Esophagus squamous epithelium (tissue), 4 donors: ENCODE data around the gene INSYN2B.

Source experiments
- POLR2A ChIP-seq, 4 donors: fragments of 450-650 bp; IDR thresholded peaks; one replicate each; pipeline ENCODE4 v1.6.1; 2017; ENCODE audit warnings: antibody characterized with exemption in 4 of 4, mild to moderate bottlenecking in 4 of 4, moderate library complexity in 3 of 4
- TF ChIP-seq, protein P1 (sequence below), 6 experiments: fragments of 450-650 bp in 4 of 6; fragments of 200-600 bp in 2 of 6; sonication (generic) in 2 of 6; IDR thresholded peaks; one replicate each; pipeline ENCODE4 v1.5.1; 2016 to 2019; ENCODE audit warnings: antibody characterized with exemption in 6 of 6, mild to moderate bottlenecking in 4 of 6, moderate library complexity in 4 of 6

DNA sequence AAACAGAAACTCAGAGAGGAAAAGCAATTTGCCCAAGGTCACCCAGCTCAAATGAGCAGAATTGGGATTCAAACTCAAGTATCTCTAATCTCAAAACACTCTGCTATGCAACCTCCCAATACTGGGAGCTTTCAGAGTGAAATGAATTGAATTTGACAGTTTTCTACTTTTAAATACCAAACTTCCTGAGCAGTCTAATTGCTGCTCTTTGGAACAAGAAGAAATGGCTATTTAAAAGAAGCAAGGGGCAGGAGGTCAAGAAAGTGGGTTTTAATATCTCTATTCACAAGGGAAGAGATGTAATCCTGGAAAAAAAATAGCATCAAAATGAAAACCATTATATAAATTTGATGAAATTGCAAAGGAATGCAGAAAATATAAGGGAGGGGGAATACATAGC lies 142.6 kb downstream of the INSYN2B start:
- TF ChIP-seq, protein P1, sequence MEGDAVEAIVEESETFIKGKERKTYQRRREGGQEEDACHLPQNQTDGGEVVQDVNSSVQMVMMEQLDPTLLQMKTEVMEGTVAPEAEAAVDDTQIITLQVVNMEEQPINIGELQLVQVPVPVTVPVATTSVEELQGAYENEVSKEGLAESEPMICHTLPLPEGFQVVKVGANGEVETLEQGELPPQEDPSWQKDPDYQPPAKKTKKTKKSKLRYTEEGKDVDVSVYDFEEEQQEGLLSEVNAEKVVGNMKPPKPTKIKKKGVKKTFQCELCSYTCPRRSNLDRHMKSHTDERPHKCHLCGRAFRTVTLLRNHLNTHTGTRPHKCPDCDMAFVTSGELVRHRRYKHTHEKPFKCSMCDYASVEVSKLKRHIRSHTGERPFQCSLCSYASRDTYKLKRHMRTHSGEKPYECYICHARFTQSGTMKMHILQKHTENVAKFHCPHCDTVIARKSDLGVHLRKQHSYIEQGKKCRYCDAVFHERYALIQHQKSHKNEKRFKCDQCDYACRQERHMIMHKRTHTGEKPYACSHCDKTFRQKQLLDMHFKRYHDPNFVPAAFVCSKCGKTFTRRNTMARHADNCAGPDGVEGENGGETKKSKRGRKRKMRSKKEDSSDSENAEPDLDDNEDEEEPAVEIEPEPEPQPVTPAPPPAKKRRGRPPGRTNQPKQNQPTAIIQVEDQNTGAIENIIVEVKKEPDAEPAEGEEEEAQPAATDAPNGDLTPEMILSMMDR (IDR thresholded peaks at IDR 0.05): no peak
- no peak for TF ChIP-seq POLR2A (IDR thresholded peaks at IDR 0.05)
